ENCODE data around the gene SLC23A3. TPM values are rescaled to one million over a fixed set of nuclear protein-coding genes. Genes with fewer than 3 reads are reported as not detected.

Gene SLC23A3
- total RNA-seq, 4 donors from 2014 or later, result 0.23 to 1.1 (median 0.27) TPM; not detected in 1

- Histone ChIP-seq H3K4me1 (peaks cover 0 to 16% (median 10%) of the 10 kb centered on the region in 3 donors), H3K9me3 (no peaks in the 10 kb centered on the region), H3K27me3 (no peaks in the 10 kb centered on the region), H3K27ac (no peak overlapping the region), H3K36me3 (peaks cover 0 to 23% of the 10 kb centered on the region in 2 donors), H3K4me3 (no peak overlapping the region)
- TF ChIP-seq POLR2A (IDR thresholded peaks at IDR 0.05), result no peak
- TF ChIP-seq EP300 (IDR thresholded peaks at IDR 0.05), result no peak
- no peak for TF ChIP-seq CTCF (IDR thresholded peaks at IDR 0.05)
- ATAC-seq, result no peak
Observed at GRCh38 chr2:219168932-219169331, 897 bp downstream of the SLC23A3 start.

GRCh38 chr2:219168526-219168925 lies 1.3 kb downstream of the SLC23A3 start:
- no peak for ATAC-seq
- Histone ChIP-seq H3K27ac (no peak overlapping the region), H3K9me3 (no peaks in the 10 kb centered on the region), H3K36me3 (peaks cover 0 to 19% of the 10 kb centered on the region in 2 donors), H3K4me3 (no peak overlapping the region), H3K27me3 (no peaks in the 10 kb centered on the region), H3K4me1 (peaks cover 0 to 16% (median 10%) of the 10 kb centered on the region in 3 donors)
- TF ChIP-seq CTCF (IDR thresholded peaks at IDR 0.05) (no peak), EP300 (IDR thresholded peaks at IDR 0.05) (no peak), POLR2AphosphoS5 (IDR thresholded peaks at IDR 0.05) (no peak), POLR2A (IDR thresholded peaks at IDR 0.05) (no peak)
- 50% methylated on average over 1 of the region's 6 CpGs; no CpG with 5 or more reads in 1 of the 2 donors for WGBS, 2 donors (ENCODE audit: low coverage in 1 of 2)

GRCh38 chr2:219167997-219168396 lies 1.8 kb downstream of the SLC23A3 start:
- 69% methylated on average over 5 of the region's 5 CpGs; no CpG with 5 or more reads in 1 of the 2 donors for WGBS, 2 donors (ENCODE audit: low coverage in 1 of 2)
- Histone ChIP-seq H3K4me1 (peaks cover 0 to 16% (median 10%) of the 10 kb centered on the region in 3 donors), H3K27ac (no peak overlapping the region), H3K36me3 (peaks cover 0 to 14% of the 10 kb centered on the region in 2 donors), H3K4me3 (no peak overlapping the region), H3K27me3 (no peaks in the 10 kb centered on the region), H3K9me3 (no peaks in the 10 kb centered on the region)
- TF ChIP-seq POLR2AphosphoS5 (IDR thresholded peaks at IDR 0.05), result no peak
- TF ChIP-seq POLR2A (IDR thresholded peaks at IDR 0.05), result no peak
- no peak for TF ChIP-seq CTCF (IDR thresholded peaks at IDR 0.05)
- no peak for TF ChIP-seq EP300 (IDR thresholded peaks at IDR 0.05)
- ATAC-seq, result no peak

- TF ChIP-seq POLR2AphosphoS5 (IDR thresholded peaks at IDR 0.05), result no peak
- H3K9me3 ChIP-seq, result no peaks in the 10 kb centered on the region
- no peak overlapping the region for H3K27ac ChIP-seq
- no peak for ATAC-seq
- peaks cover 0 to 8% (median 0%) of the 10 kb centered on the region in 3 donors for H3K4me1 ChIP-seq
- no peaks in the 10 kb centered on the region for H3K27me3 ChIP-seq
- H3K36me3 ChIP-seq, result no peaks in the 10 kb centered on the region
- 91 to 100% methylated on average over 2 to 4 of the region's 10 CpGs for WGBS, 2 donors (ENCODE audit: low coverage in 1 of 2)
- H3K4me3 ChIP-seq, result no peak overlapping the region
Observed at GRCh38 chr2:219165058-219165911, 4.5 kb downstream of the SLC23A3 start.

- 94% methylated on average over 2 of the region's 6 CpGs; no CpG with 5 or more reads in 1 of the 2 donors for WGBS, 2 donors (ENCODE audit: low coverage in 1 of 2)
- ATAC-seq, result no peak
- H3K9me3 ChIP-seq, result no peaks in the 10 kb centered on the region
- H3K4me1 ChIP-seq, result peaks cover 0 to 20% (median 4%) of the 10 kb centered on the region in 3 donors
- peaks cover 0 to 2% of the 10 kb centered on the region in 2 donors for H3K36me3 ChIP-seq
- TF ChIP-seq CTCF (IDR thresholded peaks at IDR 0.05) (no peak), EP300 (IDR thresholded peaks at IDR 0.05) (no peak), POLR2A (IDR thresholded peaks at IDR 0.05) (no peak), POLR2AphosphoS5 (IDR thresholded peaks at IDR 0.05) (no peak)
- H3K27ac ChIP-seq, result no peak overlapping the region
- H3K27me3 ChIP-seq, result no peaks in the 10 kb centered on the region
- no peak overlapping the region for H3K4me3 ChIP-seq
Observed at GRCh38 chr2:219163156-219163555, 6.7 kb downstream of the SLC23A3 start.
